Liver (tissue), 9 donors: ENCODE results near the gene OGFR. TPM values are rescaled to one million over a fixed set of nuclear protein-coding genes. Genes with fewer than 3 reads are reported as not detected.

ENCODE experiments used
- DNase-seq: peaks from one replicate; pipeline ENCODE4 v3.0.0-alpha.2; 2017; ENCODE audit warnings: low spot score
- H3K27ac ChIP-seq, 2 donors: one replicate each; pipeline ENCODE4 v1.7.0; 2013; ENCODE audit warnings: inconsistent platforms in 2 of 2, low read length in 2 of 2, control low read depth in 1 of 2, low read depth in 1 of 2, mild to moderate bottlenecking in 1 of 2
- H3K27me3 ChIP-seq, 4 donors: one replicate each; pipeline versions ENCODE4 v1.6.1 to v1.7.0; 2013; ENCODE audit warnings: low read length in 3 of 4, inconsistent platforms in 1 of 4, mild to moderate bottlenecking in 1 of 4, moderate library complexity in 1 of 4; ENCODE audit not compliant: control insufficient read depth in 4 of 4, insufficient read depth in 4 of 4
- H3K36me3 ChIP-seq, 4 donors: one replicate each; pipeline versions ENCODE4 v1.6.1 to v1.7.0; 2013; ENCODE audit warnings: low read length in 3 of 4, mild to moderate bottlenecking in 3 of 4, low read depth in 1 of 4, moderate library complexity in 1 of 4; ENCODE audit not compliant: control insufficient read depth in 4 of 4, insufficient read depth in 3 of 4
- H3K4me1 ChIP-seq, 4 donors: one replicate each; pipeline versions ENCODE4 v1.6.1 to v1.7.0; 2013; ENCODE audit warnings: low read length in 3 of 4, mild to moderate bottlenecking in 3 of 4, moderate library complexity in 1 of 4; ENCODE audit not compliant: control insufficient read depth in 4 of 4, insufficient read depth in 4 of 4
- H3K4me3 ChIP-seq, 3 donors: one replicate each; pipeline versions ENCODE4 v1.6.1 to v1.7.0; 2013; ENCODE audit warnings: low read length in 3 of 3, control low read depth in 1 of 3, low read depth in 1 of 3, mild to moderate bottlenecking in 1 of 3
- H3K9ac ChIP-seq, 2 donors: one replicate each; pipeline ENCODE4 v1.7.0; 2013; ENCODE audit warnings: low read length in 2 of 2, mild to moderate bottlenecking in 2 of 2, moderate library complexity in 2 of 2, control low read depth in 1 of 2, low read depth in 1 of 2
- H3K9me3 ChIP-seq, 4 donors: one replicate each; pipeline versions ENCODE4 v1.6.1 to v1.7.0; 2013; ENCODE audit warnings: low read length in 3 of 4; ENCODE audit not compliant: control insufficient read depth in 4 of 4
- ATF3 ChIP-seq: IDR thresholded peaks from 2 replicates; pipeline ENCODE4 v1.6.1; 2016; ENCODE audit warnings: antibody characterized with exemption
- CTCF ChIP-seq: fragments of 150-350 bp; IDR thresholded peaks from 2 replicates; pipeline ENCODE4 v1.5.1; 2017; ENCODE audit warnings: improper control_type of control experiment, low read depth, low read length; ENCODE audit not compliant: missing input control
- EGR1 ChIP-seq, 2 donors: IDR thresholded peaks; 2 replicates each; pipeline ENCODE4 v1.6.1; 2016 to 2018; ENCODE audit warnings: antibody characterized with exemption in 2 of 2, low read depth in 2 of 2
- FOXA1 ChIP-seq: IDR thresholded peaks from 2 replicates; pipeline ENCODE4 v1.6.1; 2016; ENCODE audit warnings: antibody characterized with exemption
- FOXA2 ChIP-seq: IDR thresholded peaks from 2 replicates; pipeline ENCODE4 v1.6.1; 2016; ENCODE audit warnings: antibody characterized with exemption
- GABPA ChIP-seq, 2 donors: IDR thresholded peaks in 1 of 2; conservative IDR thresholded peaks in 1 of 2; 2 replicates each; pipeline ENCODE4 v1.6.1; 2016; ENCODE audit warnings: antibody characterized with exemption in 2 of 2, mild to moderate bottlenecking in 1 of 2, moderate library complexity in 1 of 2
- HNF4A ChIP-seq, 2 donors: conservative IDR thresholded peaks; 2 replicates each; pipeline ENCODE4 v1.6.1; 2016; ENCODE audit warnings: antibody characterized with exemption in 2 of 2, mild to moderate bottlenecking in 2 of 2
- HNF4G ChIP-seq: IDR thresholded peaks from 2 replicates; pipeline ENCODE4 v1.6.1; 2016; ENCODE audit warnings: antibody characterized with exemption
- JUND ChIP-seq, 2 donors: IDR thresholded peaks; 2 replicates each; pipeline ENCODE4 v1.6.1; 2016; ENCODE audit warnings: antibody characterized with exemption in 2 of 2
- MAX ChIP-seq: IDR thresholded peaks from 2 replicates; pipeline ENCODE4 v1.6.1; 2016; ENCODE audit warnings: antibody characterized with exemption
- NR2F2 ChIP-seq: IDR thresholded peaks from 2 replicates; pipeline ENCODE4 v1.6.1; 2016; ENCODE audit warnings: antibody characterized with exemption
- RAD21 ChIP-seq, 2 donors: IDR thresholded peaks; 2 replicates each; pipeline ENCODE4 v1.6.1; 2016; ENCODE audit warnings: antibody characterized with exemption in 2 of 2, mild to moderate bottlenecking in 2 of 2
- REST ChIP-seq: IDR thresholded peaks from 2 replicates; pipeline ENCODE4 v1.6.1; 2016; ENCODE audit warnings: antibody characterized with exemption, mild to moderate bottlenecking
- RXRA ChIP-seq, 2 donors: IDR thresholded peaks; 2 replicates each; pipeline ENCODE4 v1.6.1; 2017 to 2018; ENCODE audit warnings: antibody characterized with exemption in 2 of 2, mild to moderate bottlenecking in 1 of 2
- SP1 ChIP-seq: IDR thresholded peaks from 2 replicates; pipeline ENCODE4 v1.6.1; 2018; ENCODE audit warnings: antibody characterized with exemption, mild to moderate bottlenecking
- TAF1 ChIP-seq: conservative IDR thresholded peaks from 2 replicates; pipeline ENCODE4 v1.6.1; 2016; ENCODE audit warnings: antibody characterized with exemption, mild to moderate bottlenecking
- YY1 ChIP-seq: IDR thresholded peaks from 2 replicates; pipeline ENCODE4 v1.6.1; 2016; ENCODE audit warnings: antibody characterized with exemption, mild to moderate bottlenecking
- ZBTB33 ChIP-seq: IDR thresholded peaks from 2 replicates; pipeline ENCODE4 v1.6.1; 2016; ENCODE audit warnings: antibody characterized with exemption
- WGBS: extraction: QIAGEN DNeasy Blood & Tissue Kit; methylation state at CpG from one replicate; pipeline ENCODE4 v1.1.7; 2013; 5-methylcytosine and 5-hydroxymethylcytosine counted together
- polyA plus RNA-seq, 2 donors: library from polyadenylated mRNA; stranded (reverse) in 1 of 2; unstranded in 1 of 2; fragments of 200-250 nt in 1 of 2; fragments of >200 nt in 1 of 2; fragmentation: Nextera tagmentation in 1 of 2; extraction: Ambion mirVana in 1 of 2; gene quantifications; one replicate each; pipeline versions ENCODE4 v1.2.1 to v1.2.3, GENCODE V29; 2013 to 2015
- total RNA-seq, 2 donors: library from RNA; depleted of rRNA; stranded (reverse); fragments of >200 nt; gene quantifications; one replicate each; pipeline ENCODE4 v1.2.3, GENCODE V29; 2014
- donor health status: healthy.
- donor health status: healthy.
- donor health status: healthy.
- donor health status: healthy.
- donor health status: healthy.

Gene OGFR
- total and polyA plus RNA-seq, 4 donors: 5.9 to 59.4 (median 29.4) TPM

- TF ChIP-seq FOXA1 (no peak), SP1 (peak; percentile 85), GABPA (IDR thresholded peaks at IDR 0.05 in 1 of 2, conservative IDR thresholded peaks at IDR 0.05 in 1 of 2) (peak in 1 of 2 donors; percentile 33), ATF3 (no peak), RAD21 (IDR thresholded peaks at IDR 0.05) (peak in 1 of 2 donors; percentile 17), EGR1 (IDR thresholded peaks at IDR 0.05; ENCODE audit: low read depth in 2 of 2) (peak in 1 of 2 donors; percentile 53), CTCF (no peak), MAX (no peak), RXRA (IDR thresholded peaks at IDR 0.05) (peak; percentile 48 to 51), YY1 (peak; percentile 36), HNF4A (conservative IDR thresholded peaks at IDR 0.05) (no peak), FOXA2 (no peak), NR2F2 (peak; percentile 81), JUND (IDR thresholded peaks at IDR 0.05) (no peak), REST (peak; percentile 65)
- H3K27me3 ChIP-seq: no peaks in the 10 kb centered on the region
- peak; percentile 99 for DNase-seq
- peaks cover 0 to 5% (median 4%) of the 10 kb centered on the region in 4 donors for H3K36me3 ChIP-seq
- H3K27ac ChIP-seq: peak overlapping the region; percentile 83 to 91
- peaks cover 13 to 49% (median 31%) of the 10 kb centered on the region in 4 donors for H3K4me1 ChIP-seq
- WGBS: under 1% methylated on average over 69 of the region's 69 CpGs
- peak overlapping the region; percentile 50 to 56 for H3K9ac ChIP-seq
- peak overlapping the region; percentile 15 to 57 (median 49) for H3K4me3 ChIP-seq
- H3K9me3 ChIP-seq: no peaks in the 10 kb centered on the region
Measured at GRCh38 chr20:62794007-62794724, 10.5 kb upstream of the OGFR start.

- no peaks in the 10 kb centered on the region for H3K27me3 ChIP-seq
- WGBS: under 1% methylated on average over 68 of the region's 68 CpGs
- peaks cover 13 to 49% (median 31%) of the 10 kb centered on the region in 4 donors for H3K4me1 ChIP-seq
- H3K36me3 ChIP-seq: peaks cover 0 to 10% (median 8%) of the 10 kb centered on the region in 4 donors
- no peaks in the 10 kb centered on the region for H3K9me3 ChIP-seq
- H3K9ac ChIP-seq: peak overlapping the region; percentile 11 to 33
- peak overlapping the region; percentile 46 to 62 (median 57) for H3K4me3 ChIP-seq
- H3K27ac ChIP-seq: peak overlapping the region; percentile 80 to 91
- peak; percentile 66 for DNase-seq
- no peak for TF ChIP-seq GABPA (IDR thresholded peaks at IDR 0.05 in 1 of 2, conservative IDR thresholded peaks at IDR 0.05 in 1 of 2)
- TF ChIP-seq ZBTB33: no peak
- TF ChIP-seq ATF3: no peak
- no peak for TF ChIP-seq TAF1
- TF ChIP-seq HNF4G: no peak
- no peak for TF ChIP-seq FOXA2
- TF ChIP-seq EGR1 (IDR thresholded peaks at IDR 0.05; ENCODE audit: low read depth in 2 of 2): no peak
- TF ChIP-seq SP1: no peak
- TF ChIP-seq YY1: no peak
- TF ChIP-seq JUND (IDR thresholded peaks at IDR 0.05): no peak
Measured at GRCh38 chr20:62795023-62795761, 9.4 kb upstream of the OGFR start.
